ENCODE results near the gene ATXN1. TPM values are rescaled to one million over a fixed set of nuclear protein-coding genes. Genes with fewer than 3 reads are reported as not detected.

Gene ATXN1
- 6.0 and 6.3 TPM in 2 replicates for total RNA-seq (2014; rRNA removed; shearing (Covaris generic))

DNA sequence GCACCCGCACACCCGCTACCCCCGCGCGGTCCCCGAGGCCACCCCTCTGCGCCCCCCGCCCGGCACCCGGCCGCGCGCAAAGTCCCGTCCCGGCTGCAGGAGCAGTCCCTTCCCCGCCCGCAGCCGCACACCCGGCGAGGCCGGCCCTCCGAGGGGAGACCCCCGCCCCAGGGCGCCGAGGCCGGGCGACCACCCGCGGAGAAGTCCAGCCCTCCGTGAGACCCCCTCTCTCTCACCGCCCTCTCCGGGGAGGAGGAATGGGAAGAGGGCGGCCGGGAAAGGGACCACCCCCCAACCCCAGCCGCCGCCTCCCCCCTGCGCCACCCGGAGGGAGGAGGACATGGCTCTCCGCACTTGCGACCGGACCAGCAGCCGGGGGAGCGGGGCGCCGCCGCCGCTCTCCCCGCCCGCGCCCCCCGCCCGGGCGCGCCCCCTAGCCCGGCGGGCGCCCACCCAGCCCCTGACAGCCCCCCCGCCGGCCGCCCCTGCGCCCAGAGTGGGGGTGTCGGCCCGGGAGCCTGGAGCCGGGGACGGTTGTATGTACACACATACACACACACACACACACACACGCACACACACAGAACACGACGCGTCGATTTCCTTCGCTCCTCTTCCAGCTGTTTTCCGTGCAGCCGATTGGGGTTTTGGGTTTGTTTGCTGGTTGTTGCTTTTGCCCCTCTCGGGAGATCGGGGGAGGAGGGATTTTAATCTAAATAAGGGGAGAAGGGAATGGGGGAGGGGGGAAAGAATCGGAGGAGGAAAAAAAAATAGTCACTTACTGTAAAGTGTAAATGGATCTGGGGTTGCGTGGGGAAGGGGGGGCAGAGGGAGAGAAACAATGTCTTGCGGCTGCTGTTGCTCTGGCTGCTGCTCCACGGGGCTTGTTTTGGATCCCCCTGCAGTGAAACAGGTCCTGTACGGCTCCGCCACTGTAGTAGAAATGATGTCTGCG is at the start of gene ATXN1:
ATXN1 (minus strand) TSS at position 945 of the 955 bp plus-strand sequence.
- peak within 1 kb of the TSS; percentile 47; the same call in 1 of the 2 replicates for H3K27ac ChIP-seq

DNA sequence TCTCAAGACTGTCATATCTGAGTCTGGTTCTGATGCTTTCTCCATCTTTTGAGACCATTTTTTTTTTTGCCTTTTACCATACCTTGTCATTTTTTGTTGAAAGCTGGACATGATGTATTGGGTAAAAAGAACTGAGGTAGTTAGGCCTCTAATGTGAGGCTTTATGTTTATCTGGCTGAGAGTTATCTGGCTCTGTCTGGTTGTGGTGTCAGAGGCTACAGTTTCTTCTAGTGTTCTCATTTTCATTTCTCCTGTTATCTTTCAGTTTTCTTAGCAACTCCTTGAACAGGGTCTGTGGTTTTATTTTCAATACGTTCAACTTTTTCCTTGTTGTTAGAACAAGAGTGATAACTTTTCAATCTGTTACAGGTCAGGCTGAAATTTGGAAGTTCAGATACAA is 49.2 kb upstream of the ATXN1 start:
- no peak for DNase-seq
- Histone ChIP-seq H3K4me3 (no peak overlapping the region), H3K36me3 (no peaks in the 10 kb centered on the region), H3K27ac (no peak overlapping the region), H3K9me3 (replicated peaks) (no peaks in the 10 kb centered on the region; the same call in 1 of the 2 replicates), H3K4me1 (no peaks in the 10 kb centered on the region), H3K27me3 (no peaks in the 10 kb centered on the region)

More for the DNA sequence above, at the start of gene ATXN1:
- Histone ChIP-seq H3K4me1 (peaks cover 2% of the 10 kb centered on the region), H3K4me3 (peak within 1 kb of the TSS; percentile 78), H3K9me3 (replicated peaks) (no peaks in the 10 kb centered on the region), H3K27me3 (no peaks in the 10 kb centered on the region), H3K36me3 (no peaks in the 10 kb centered on the region)
- peak; percentile 41 to 55 for DNase-seq

GRCh38 chr6:16809753-16810358 is 48.6 kb upstream of the ATXN1 start:
- H3K36me3 ChIP-seq: no peaks in the 10 kb centered on the region
- no peak overlapping the region for H3K27ac ChIP-seq
- no peak overlapping the region for H3K4me3 ChIP-seq
- DNase-seq: no peak
- H3K27me3 ChIP-seq: no peaks in the 10 kb centered on the region
- no peaks in the 10 kb centered on the region for H3K4me1 ChIP-seq
- no peaks in the 10 kb centered on the region; the same call in 1 of the 2 replicates for H3K9me3 ChIP-seq (replicated peaks)

DNA sequence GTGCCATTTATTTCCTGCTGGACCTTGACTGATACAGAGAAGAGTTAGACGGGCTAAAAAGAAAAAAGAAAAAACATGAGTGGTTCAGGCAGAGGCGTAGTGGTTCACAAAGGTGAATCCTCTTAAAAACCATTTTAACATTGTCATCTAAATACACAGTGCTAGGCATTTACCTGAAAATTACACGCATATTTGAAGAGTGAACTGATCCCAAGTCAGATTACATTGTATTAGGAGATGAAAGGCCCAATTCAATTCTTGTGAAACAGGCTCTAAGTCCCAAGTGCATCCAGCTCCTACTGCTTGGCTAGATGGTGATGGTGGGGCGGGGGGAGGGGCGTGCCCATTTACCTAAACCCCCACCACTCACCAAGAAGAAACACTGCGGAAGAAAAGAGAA is 46.7 kb upstream of the ATXN1 start:
- no peaks in the 10 kb centered on the region; the same call in 1 of the 2 replicates for H3K9me3 ChIP-seq (replicated peaks)
- H3K4me1 ChIP-seq: no peaks in the 10 kb centered on the region
- no peak for DNase-seq
- no peak overlapping the region for H3K27ac ChIP-seq
- no peak overlapping the region for H3K4me3 ChIP-seq
- H3K36me3 ChIP-seq: no peaks in the 10 kb centered on the region
- no peaks in the 10 kb centered on the region for H3K27me3 ChIP-seq

DNA sequence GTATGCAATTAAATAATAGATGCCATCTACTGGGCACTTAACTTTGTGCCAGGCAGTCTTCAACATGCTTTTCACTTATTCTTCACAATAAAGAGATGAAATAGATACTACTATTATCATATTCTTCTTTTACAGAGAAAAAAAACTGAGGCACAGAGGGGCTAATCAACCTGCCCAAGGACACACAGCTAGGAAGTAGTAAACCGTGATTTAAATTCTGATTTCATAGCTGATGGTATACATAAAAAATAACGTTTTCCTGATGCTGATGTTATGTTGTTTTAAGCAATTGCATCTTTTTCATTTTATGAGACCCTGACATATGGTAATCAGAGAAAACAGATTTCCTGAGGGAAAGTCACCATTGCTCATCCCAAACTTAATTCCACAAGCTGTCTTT is 45.1 kb upstream of the ATXN1 start:
- Histone ChIP-seq H3K4me1 (no peaks in the 10 kb centered on the region), H3K27ac (no peak overlapping the region), H3K36me3 (no peaks in the 10 kb centered on the region), H3K9me3 (replicated peaks) (no peaks in the 10 kb centered on the region), H3K4me3 (no peak overlapping the region), H3K27me3 (no peaks in the 10 kb centered on the region)
- no peak for DNase-seq

DNA sequence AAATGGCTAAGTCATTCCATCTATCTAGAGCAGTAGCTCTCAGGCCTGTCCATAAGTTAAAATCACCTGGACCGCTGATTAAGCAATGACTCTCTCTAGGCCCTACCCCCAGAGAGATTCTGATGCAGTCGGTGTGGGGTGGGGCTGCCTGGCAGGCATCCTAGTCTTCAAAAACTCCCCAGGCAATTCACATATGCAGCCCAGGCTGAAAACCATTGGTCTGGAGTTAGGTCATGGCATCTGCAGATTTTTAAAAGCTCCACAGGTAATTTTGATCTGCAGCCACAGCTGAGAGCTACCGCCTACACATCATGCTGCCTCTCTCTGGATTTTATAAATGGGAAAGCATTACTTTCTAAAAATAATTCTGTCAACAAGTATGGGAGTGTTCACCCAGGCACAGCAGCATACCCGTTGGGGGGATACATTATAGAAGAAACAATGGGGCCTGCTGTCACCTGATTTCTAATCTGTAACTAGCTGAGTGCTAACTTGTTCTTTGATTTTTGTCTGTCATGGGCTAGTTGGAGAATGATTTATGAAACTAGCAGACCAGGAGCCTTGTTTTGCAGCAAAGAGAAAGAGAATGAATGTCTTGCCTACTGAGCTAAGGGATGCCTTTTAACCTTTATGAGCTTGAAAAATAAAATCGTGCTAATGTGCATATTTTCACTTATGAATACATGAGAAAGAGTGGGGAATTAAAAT is 44.1 kb upstream of the ATXN1 start:
- Histone ChIP-seq H3K4me1 (no peaks in the 10 kb centered on the region), H3K27me3 (no peaks in the 10 kb centered on the region), H3K4me3 (no peak overlapping the region), H3K27ac (no peak overlapping the region), H3K9me3 (replicated peaks) (no peaks in the 10 kb centered on the region), H3K36me3 (no peaks in the 10 kb centered on the region)
- peak in 1 of 2 experiments; percentile 2 for DNase-seq

GRCh38 chr6:16804546-16805242 is 43.4 kb upstream of the ATXN1 start:
- Histone ChIP-seq H3K36me3 (no peaks in the 10 kb centered on the region), H3K9me3 (replicated peaks) (no peaks in the 10 kb centered on the region), H3K27me3 (no peaks in the 10 kb centered on the region), H3K4me1 (no peaks in the 10 kb centered on the region), H3K4me3 (no peak overlapping the region), H3K27ac (no peak overlapping the region)
- DNase-seq: no peak

DNA sequence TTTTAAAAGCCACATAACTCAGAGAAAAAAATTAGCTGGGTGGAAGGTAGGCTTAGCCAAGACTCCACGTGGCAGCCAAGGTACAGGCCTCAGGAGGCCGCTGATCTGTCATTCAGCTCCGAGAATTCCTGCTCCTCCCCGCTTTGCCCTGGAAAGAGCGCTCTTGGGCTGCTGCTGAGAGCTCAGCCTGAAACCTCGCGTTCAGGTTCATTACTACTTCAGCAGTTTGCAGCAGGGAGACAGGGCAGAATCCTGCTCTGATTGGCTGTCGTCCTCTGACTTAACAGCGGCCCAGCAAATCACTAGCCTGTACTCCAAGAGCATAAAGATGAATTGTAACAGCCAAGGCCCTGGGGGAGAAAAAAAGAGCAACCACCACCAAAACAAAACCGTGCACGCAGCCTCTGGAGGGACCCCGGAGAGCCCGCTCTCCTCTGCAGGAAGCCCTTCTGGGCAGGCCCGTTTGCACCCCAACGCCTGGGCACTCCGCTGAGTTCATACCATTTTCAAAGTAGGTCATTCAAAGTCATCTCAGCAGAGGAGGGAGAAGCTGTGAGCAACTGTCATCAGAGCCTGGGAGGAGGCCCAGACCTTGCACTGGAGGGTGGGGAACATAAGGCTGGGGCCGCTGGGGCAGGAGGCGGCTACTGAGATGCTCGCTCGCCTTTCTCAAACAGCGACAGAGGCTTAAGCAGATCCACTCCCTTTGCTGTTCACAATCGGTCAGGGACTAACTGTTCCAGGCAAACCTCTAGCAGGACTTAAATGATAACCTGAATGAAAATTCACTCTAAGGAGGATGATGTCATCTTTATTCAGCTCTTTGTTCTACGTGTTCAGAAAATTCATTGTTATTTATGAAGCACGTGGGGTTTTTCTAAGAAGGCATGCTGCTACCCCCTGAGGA is 42.3 kb upstream of the ATXN1 start:
- no peaks in the 10 kb centered on the region for H3K27me3 ChIP-seq
- H3K9me3 ChIP-seq (replicated peaks): no peaks in the 10 kb centered on the region
- H3K4me3 ChIP-seq: no peak overlapping the region
- H3K27ac ChIP-seq: no peak overlapping the region
- no peaks in the 10 kb centered on the region for H3K4me1 ChIP-seq
- no peaks in the 10 kb centered on the region for H3K36me3 ChIP-seq
- DNase-seq: peak in 1 of 2 experiments; percentile 12

- H3K27ac ChIP-seq: no peak overlapping the region
- no peak overlapping the region for H3K4me3 ChIP-seq
- DNase-seq: peak in 1 of 2 experiments; percentile 1
- H3K9me3 ChIP-seq (replicated peaks): no peaks in the 10 kb centered on the region
- no peaks in the 10 kb centered on the region for H3K36me3 ChIP-seq
- no peaks in the 10 kb centered on the region for H3K4me1 ChIP-seq
- no peaks in the 10 kb centered on the region for H3K27me3 ChIP-seq
Observed at GRCh38 chr6:16802071-16802470, 40.8 kb upstream of the ATXN1 start.

GRCh38 chr6:16800942-16801341 is 39.7 kb upstream of the ATXN1 start:
- H3K9me3 ChIP-seq (replicated peaks): no peaks in the 10 kb centered on the region
- H3K4me1 ChIP-seq: no peaks in the 10 kb centered on the region
- no peaks in the 10 kb centered on the region for H3K36me3 ChIP-seq
- H3K4me3 ChIP-seq: no peak overlapping the region
- H3K27ac ChIP-seq: no peak overlapping the region
- H3K27me3 ChIP-seq: no peaks in the 10 kb centered on the region
- no peak for DNase-seq

DNA sequence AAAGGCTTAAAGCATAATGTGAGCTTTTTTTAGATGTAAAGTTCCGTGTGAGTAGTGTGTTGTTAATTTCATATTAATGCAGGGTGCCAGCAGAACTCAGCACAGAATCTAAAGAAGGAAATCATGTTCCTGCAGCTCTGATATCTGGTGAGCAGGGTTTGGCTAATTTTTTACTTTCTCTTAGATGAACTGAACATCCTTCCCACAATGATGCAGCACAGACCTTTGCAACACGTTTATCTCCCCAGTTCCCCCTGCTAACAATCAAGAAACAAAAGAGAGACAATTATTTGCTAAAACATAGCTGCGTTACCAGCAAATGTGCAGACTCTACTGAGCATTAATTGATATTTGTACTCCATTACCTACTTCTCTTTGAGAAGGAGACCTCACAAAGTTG is 39.1 kb upstream of the ATXN1 start:
- no peak overlapping the region for H3K27ac ChIP-seq
- H3K36me3 ChIP-seq: no peaks in the 10 kb centered on the region
- no peak for DNase-seq
- no peaks in the 10 kb centered on the region for H3K9me3 ChIP-seq (replicated peaks)
- no peaks in the 10 kb centered on the region for H3K4me1 ChIP-seq
- H3K4me3 ChIP-seq: no peak overlapping the region
- no peaks in the 10 kb centered on the region for H3K27me3 ChIP-seq

GRCh38 chr6:16799279-16800193 is 38.3 kb upstream of the ATXN1 start:
- no peak for DNase-seq
- Histone ChIP-seq H3K4me1 (no peaks in the 10 kb centered on the region), H3K9me3 (replicated peaks) (no peaks in the 10 kb centered on the region), H3K27me3 (no peaks in the 10 kb centered on the region), H3K36me3 (no peaks in the 10 kb centered on the region), H3K27ac (no peak overlapping the region), H3K4me3 (no peak overlapping the region)

Data from SJCRH30 (cell line).